ENCODE data around the gene TATDN3. TPM values are rescaled to one million over a fixed set of nuclear protein-coding genes. Genes with fewer than 3 reads are reported as not detected.

TATDN3 gene
- total and polyA plus RNA-seq, 9 of the 15 experiments (the other 6 are each of a cell fraction or from before 2014, with no cell fraction given), result 18.3 to 79.9 (median 28.2) TPM

GRCh38 chr1:212775241-212775640, 16.5 kb upstream of the TATDN3 start (continued):
- TF ChIP-seq BCLAF1 (IDR thresholded peaks at IDR 0.05; ENCODE audit: borderline replicate concordance in 1 of 2, control insufficient read depth in 1 of 2, low read depth in 2 of 2, low read length in 1 of 2), result no peak
- TF ChIP-seq OTX1 (CRISPR knock-in tag; IDR thresholded peaks at IDR 0.05), result no peak
- no peak for TF ChIP-seq ZNF75A (CRISPR knock-in tag; IDR thresholded peaks at IDR 0.05)
- peak; percentile 54; the same call in 1 of the 2 replicates for TF ChIP-seq MAFK (IDR thresholded peaks at IDR 0.05; ENCODE audit: low read length)
- TF ChIP-seq NCOA2 (IDR thresholded peaks at IDR 0.05; ENCODE audit: partially characterized antibody in 2 of 2), result no peak
- no peak for TF ChIP-seq FOXA3 (CRISPR knock-in tag; conservative IDR thresholded peaks at IDR 0.05 in 1 of 2, IDR thresholded peaks at IDR 0.05 in 1 of 2)
- TF ChIP-seq NELFE (IDR thresholded peaks at IDR 0.05; ENCODE audit: insufficient read depth, insufficient read length), result no peak
- no peak for TF ChIP-seq RBM15 (IDR thresholded peaks at IDR 0.05; ENCODE audit: insufficient read depth, low read length)
- TF ChIP-seq C11orf30 (IDR thresholded peaks at IDR 0.05; ENCODE audit: low read depth), result peak; percentile 56
- TF ChIP-seq NR0B1 (IDR thresholded peaks at IDR 0.05; ENCODE audit: partially characterized antibody), result no peak
- peak; percentile 91 for TF ChIP-seq ZNF316 (IDR thresholded peaks at IDR 0.05)
- no peak for TF ChIP-seq ZC3H11A (IDR thresholded peaks at IDR 0.05; ENCODE audit: low read depth, low read length)
- TF ChIP-seq UBTF (IDR thresholded peaks at IDR 0.05; ENCODE audit: borderline replicate concordance in 1 of 2, low read depth in 2 of 2, low read length in 2 of 2), result no peak
- peak; percentile 55 for TF ChIP-seq MAFF (IDR thresholded peaks at IDR 0.05; ENCODE audit: low read length)
- no peak for TF ChIP-seq TAL1 (IDR thresholded peaks at IDR 0.05)
- TF ChIP-seq CEBPG (CRISPR knock-in tag; IDR thresholded peaks at IDR 0.05), result no peak
- peak; percentile 52 to 57; a peak in 3 of 4 replicates for TF ChIP-seq CEBPG (tag; conservative IDR thresholded peaks at IDR 0.05 in 1 of 2, IDR thresholded peaks at IDR 0.05 in 1 of 2)
- TF ChIP-seq TCF15 (CRISPR knock-in tag; IDR thresholded peaks at IDR 0.05), result no peak
